Right atrium auricular region (tissue), 2 donors: ENCODE data around the gene SYK. TPM values are rescaled to one million over a fixed set of nuclear protein-coding genes. Genes with fewer than 3 reads are reported as not detected.
A peak's percentile ranks its signal among the peaks of the same experiment; 100 is the strongest.

Experiments
- DNase-seq: peaks from one replicate; pipeline ENCODE4 v3.0.0-alpha.2; 2019; ENCODE audit warnings: low spot score
- H3K27ac ChIP-seq, 2 donors: fragments of 200-600 bp; sonication (generic); 1 replicate in 1 of 2; 2 replicates in 1 of 2; pipeline ENCODE4 v1.5.1; 2016 to 2019
- H3K27me3 ChIP-seq, 2 donors: fragments of 200-600 bp; sonication (generic); one replicate each; pipeline versions ENCODE4 v1.5.1 to v1.6.0; 2017 to 2019
- H3K36me3 ChIP-seq: fragments of 200-600 bp; sonication (generic); one replicate; pipeline ENCODE4 v1.5.1; 2016
- H3K4me1 ChIP-seq, 2 donors: fragments of 200-600 bp; sonication (generic); one replicate each; pipeline versions ENCODE4 v1.5.1 to v1.6.0; 2017 to 2019
- H3K4me3 ChIP-seq, 2 donors: fragments of 200-600 bp; sonication (generic); 1 replicate in 1 of 2; 2 replicates in 1 of 2; pipeline ENCODE4 v1.5.1; 2017 to 2019; ENCODE audit warnings: mild to moderate bottlenecking in 1 of 2, moderate library complexity in 1 of 2
- H3K9me3 ChIP-seq, 2 donors: fragments of 200-600 bp; sonication (generic); one replicate each; pipeline ENCODE4 v1.5.1; 2019
- CTCF ChIP-seq, 2 donors: fragments of 200-600 bp; sonication (generic); IDR thresholded peaks; one replicate each; pipeline ENCODE4 v1.5.1; 2019; ENCODE audit warnings: antibody characterized with exemption in 2 of 2
- total RNA-seq, 2 donors: library from RNA; depleted of rRNA; stranded (reverse); fragments of >200 nt; gene quantifications; one replicate each; pipeline ENCODE4 v1.1.0, GENCODE V29; 2016

The SYK gene
- total RNA-seq, 2 donors from 2014 or later = 3.4 to 6.3 TPM

- Histone ChIP-seq H3K4me1 (peaks cover 0 to 13% of the 10 kb centered on the region in 2 donors), H3K27me3 (peaks cover 10 to 24% of the 10 kb centered on the region in 2 donors), H3K4me3 (peak overlapping the region; percentile 30 to 45), H3K27ac (peak overlapping the region; percentile 33 to 56), H3K9me3 (no peaks in the 10 kb centered on the region), H3K36me3 (no peaks in the 10 kb centered on the region)
- DNase-seq = no peak
- TF ChIP-seq CTCF (IDR thresholded peaks at IDR 0.05) = no peak
Observed at GRCh38 chr9:90801973-90802322, 329 bp downstream of the SYK start.

GRCh38 chr9:90802386-90802985 is 867 bp downstream of the SYK start:
- H3K27ac ChIP-seq = peak overlapping the region; percentile 33 to 56
- H3K27me3 ChIP-seq = peaks cover 10 to 24% of the 10 kb centered on the region in 2 donors
- TF ChIP-seq CTCF (IDR thresholded peaks at IDR 0.05) = no peak
- peaks cover 0 to 13% of the 10 kb centered on the region in 2 donors for H3K4me1 ChIP-seq
- H3K9me3 ChIP-seq = no peaks in the 10 kb centered on the region
- DNase-seq = no peak
- peak overlapping the region; percentile 30 to 45 for H3K4me3 ChIP-seq
- H3K36me3 ChIP-seq = no peaks in the 10 kb centered on the region

GRCh38 chr9:90803860-90804593 is 2.4 kb downstream of the SYK start:
- H3K4me1 ChIP-seq = peaks cover 0 to 13% of the 10 kb centered on the region in 2 donors
- H3K9me3 ChIP-seq = no peaks in the 10 kb centered on the region
- peaks cover 10 to 20% of the 10 kb centered on the region in 2 donors for H3K27me3 ChIP-seq
- no peaks in the 10 kb centered on the region for H3K36me3 ChIP-seq
- H3K4me3 ChIP-seq = no peak overlapping the region
- no peak for DNase-seq
- TF ChIP-seq CTCF (IDR thresholded peaks at IDR 0.05) = no peak
- no peak overlapping the region for H3K27ac ChIP-seq

- H3K27ac ChIP-seq = no peak overlapping the region
- no peak for DNase-seq
- no peak for TF ChIP-seq CTCF (IDR thresholded peaks at IDR 0.05)
- H3K4me3 ChIP-seq = no peak overlapping the region
- H3K27me3 ChIP-seq = peaks cover 10 to 17% of the 10 kb centered on the region in 2 donors
- H3K4me1 ChIP-seq = peaks cover 0 to 13% of the 10 kb centered on the region in 2 donors
- H3K36me3 ChIP-seq = no peaks in the 10 kb centered on the region
- no peaks in the 10 kb centered on the region for H3K9me3 ChIP-seq
Observed at GRCh38 chr9:90805006-90805996, 3.7 kb downstream of the SYK start.

- Histone ChIP-seq H3K27me3 (peaks cover 2 to 5% of the 10 kb centered on the region in 2 donors), H3K27ac (no peak overlapping the region), H3K4me1 (peaks cover 0 to 1% of the 10 kb centered on the region in 2 donors), H3K36me3 (no peaks in the 10 kb centered on the region), H3K4me3 (no peak overlapping the region), H3K9me3 (no peaks in the 10 kb centered on the region)
- DNase-seq = no peak
- TF ChIP-seq CTCF (IDR thresholded peaks at IDR 0.05) = no peak
Observed at GRCh38 chr9:90807006-90807405, 5.4 kb downstream of the SYK start.
